Amniotic stem cell (primary cell): Measurements from ENCODE around the gene ZNF865.

Experiments
- DNase-seq: peaks from one replicate; lab custom pipeline; 2025; lab: John Stamatoyannopoulos, UW

The ZNF865 gene

DNA sequence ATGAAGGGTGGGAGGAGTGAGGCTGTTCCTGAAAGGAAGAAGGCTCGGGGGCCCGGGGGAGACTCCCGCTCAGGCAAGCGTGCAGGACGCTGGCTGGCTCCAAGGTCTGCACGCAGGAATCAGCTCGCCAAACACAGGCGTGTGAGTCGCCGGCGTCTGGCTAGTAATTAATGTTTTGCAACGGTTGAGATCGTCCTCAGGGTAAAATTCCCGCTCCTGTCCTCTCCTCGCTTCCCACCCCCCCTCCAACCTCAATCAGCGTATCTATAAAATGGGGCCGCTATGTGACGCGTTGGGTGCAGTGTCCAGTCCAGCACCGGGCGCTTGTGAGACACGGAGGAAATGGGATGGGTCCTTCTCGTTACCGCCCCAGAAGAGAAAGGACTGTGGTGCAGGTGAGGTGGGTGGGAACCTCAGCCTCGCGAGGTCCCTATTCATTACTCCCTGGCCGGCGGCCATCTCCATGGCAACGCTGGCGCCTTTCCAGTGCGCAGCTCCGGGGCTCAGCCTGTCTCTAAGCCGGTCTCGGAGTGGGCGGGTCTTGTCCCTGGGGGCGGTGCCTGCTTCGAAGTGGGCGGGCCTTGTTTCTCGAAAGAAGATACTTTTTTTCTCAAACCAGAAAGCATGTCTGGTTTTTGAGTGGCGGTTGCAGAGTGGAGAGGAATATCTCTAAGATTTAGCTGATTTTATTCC lies 18.3 kb upstream of the ZNF865 start:
- DNase-seq, result peak; percentile 77

DNA sequence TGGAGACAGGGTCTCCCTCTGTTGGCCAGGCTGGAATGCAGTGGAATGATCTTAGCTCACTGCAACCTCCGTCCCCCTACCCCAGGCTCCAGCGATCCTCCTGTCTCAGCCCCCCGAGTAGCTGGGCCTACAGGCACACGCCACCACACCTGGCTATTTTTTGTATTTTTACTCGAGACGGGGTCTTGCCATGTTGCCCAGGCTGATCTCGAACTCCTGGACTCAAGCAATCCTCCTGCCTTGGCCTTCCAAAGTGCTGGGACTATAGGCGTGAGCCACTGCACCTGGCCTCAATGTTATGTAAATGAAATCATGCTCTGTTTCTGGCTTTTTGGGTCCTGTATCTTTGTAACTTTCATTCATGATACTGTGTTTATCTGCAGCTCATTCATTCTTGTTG lies 16.7 kb upstream of the ZNF865 start:
- DNase-seq, result no peak

DNA sequence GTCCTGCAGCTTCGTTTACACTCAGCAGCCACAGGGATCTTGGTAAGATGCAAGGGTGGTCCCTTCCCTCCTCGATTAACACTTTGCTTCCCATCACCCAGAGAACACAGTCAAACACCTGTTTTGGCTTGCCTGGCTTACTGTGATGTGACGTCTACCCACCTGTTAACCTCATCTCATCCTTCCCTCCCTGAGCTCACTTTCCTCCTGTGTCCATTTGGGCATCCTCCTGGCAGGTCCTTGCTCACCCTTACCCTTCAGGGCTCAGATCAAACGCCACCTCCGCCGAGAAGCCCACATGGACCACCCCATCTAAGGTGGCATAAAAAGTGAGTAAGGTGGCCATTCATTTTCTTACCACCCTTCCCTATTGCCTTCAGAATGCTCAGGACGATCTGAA lies 15.3 kb upstream of the ZNF865 start:
- no peak for DNase-seq

DNA sequence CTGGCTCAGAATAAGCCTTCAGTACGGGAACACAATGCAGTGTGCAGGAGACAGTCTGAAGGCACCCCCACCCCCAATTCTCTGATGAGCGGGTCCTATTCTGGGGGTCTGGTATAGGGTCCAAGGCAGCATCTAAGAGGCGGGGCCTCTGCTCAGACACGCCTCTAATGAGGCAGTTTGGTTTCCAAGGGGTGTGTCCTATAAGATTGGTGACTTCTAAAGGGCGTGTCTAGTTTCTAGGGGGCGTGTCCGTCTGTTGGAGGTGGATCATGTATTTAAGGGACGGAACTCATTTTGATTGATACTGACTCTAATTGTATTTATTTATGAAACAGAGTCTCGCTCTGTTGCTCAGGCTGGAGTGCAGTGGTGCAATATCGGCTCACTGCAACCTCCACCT lies 14.8 kb upstream of the ZNF865 start:
- DNase-seq, result no peak

DNA sequence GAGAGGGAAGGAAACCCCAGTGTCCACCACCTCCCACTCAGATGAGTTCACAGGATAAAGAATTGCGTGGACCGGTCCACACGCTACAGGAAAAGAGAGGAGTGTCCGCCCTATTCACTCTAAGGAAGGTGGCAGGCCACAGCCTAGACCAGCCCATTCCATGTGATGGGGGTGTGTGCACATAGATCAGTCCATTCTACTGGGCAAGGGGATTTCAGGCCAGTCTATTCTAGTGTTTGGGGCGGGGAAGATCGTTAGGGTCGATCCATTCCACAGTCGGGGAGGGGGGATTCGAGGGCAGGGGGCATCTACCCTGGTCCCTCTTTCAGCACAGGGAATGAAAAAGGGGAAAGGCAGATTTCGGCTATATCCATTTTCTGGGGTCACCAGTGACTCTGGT lies 13.9 kb upstream of the ZNF865 start:
- no peak for DNase-seq

DNA sequence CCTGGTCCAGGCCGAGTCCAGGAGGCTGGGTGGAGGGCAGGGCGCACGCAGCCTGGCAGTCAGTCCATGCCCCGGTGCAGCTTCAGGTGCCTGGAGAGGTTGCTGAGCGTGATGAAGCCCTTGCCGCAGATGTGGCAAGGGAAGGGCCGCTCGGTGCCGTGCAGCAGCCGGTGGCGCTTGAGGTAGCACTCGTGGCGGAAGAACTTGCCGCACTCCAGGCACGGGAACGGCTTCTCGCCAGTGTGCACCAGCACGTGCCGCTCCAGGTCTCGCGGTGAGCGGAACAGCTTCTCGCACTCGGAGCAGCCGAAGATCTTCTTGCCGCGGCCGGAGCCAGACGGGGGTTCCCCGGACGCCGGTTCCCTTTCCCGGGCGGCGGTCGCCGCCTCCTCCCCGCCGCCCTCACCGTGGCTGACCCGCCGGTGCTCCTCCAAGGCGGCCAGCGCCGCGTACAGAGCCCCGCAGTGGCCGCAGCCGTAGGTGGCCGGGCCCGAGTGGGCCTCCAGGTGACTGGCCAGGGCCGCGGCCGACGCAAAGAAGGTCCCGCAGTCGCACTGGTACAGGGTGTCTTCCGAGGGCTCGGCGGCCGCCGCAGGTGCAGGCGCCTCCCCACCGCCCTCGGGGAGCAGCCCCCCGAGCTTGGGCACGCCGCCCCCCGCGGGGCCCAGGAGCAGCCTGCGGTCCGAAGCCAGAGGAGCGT lies 12.9 kb upstream of the ZNF865 start:
- no peak for DNase-seq

DNA sequence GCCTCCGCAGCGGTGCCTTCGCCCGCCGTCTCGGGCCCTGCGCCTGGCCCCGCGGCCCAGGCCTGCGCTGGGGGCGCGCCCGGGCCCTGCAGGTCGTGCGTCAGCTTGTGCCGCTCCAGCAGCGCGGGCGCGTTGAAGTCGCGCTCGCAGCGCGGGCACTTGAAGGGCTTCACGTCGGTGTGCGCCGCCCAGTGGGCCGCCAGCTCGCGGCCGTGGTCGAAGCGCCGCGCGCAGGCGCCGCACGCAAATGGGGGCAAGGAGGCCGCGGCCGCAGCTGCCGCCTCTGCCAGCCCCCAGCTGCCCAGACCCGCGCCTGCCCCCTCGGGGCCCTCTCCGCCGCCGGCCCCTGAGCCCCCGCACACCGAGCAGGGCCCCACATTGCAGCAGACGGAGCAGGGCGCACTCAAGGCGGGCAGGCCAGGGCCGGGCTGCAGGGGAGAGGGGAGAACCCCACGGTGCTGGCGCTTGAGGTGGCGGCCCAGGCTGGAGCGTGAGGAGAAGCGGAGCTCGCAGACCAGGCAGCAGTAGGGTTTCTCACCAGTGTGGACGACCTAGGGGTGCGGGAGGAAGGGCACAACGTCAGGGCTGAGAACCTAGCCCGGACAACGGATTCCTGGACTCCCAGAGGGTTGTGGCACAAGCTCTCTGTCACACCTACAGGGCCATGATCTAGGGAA lies 12.2 kb upstream of the ZNF865 start:
- no peak for DNase-seq

DNA sequence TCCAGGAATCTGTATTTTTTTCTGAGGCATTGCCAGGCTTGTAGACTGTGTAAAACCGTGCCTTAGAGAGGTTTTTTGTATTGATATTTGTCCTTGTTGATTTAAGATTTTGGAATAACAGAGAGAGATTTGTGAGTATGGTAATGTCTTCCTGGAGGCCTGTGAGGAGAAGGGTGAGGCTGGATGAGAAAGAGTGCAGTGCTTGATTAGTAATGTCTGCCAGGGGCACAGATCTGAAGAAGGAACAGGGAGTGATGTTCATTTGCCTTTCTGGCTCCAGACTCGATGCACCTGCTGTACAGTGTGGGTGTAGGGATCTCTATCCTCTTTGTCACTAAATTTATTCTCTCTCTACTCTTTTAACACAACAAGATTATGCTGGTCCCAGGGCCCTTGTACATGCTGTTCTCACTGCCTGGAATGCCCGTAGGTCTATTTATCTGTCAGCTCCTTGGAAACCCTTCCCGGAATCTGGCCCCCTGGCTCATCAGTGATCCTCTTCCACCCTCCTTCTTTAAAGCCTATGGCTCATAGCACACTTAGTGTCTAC lies 10.4 kb upstream of the ZNF865 start:
- DNase-seq, result no peak

DNA sequence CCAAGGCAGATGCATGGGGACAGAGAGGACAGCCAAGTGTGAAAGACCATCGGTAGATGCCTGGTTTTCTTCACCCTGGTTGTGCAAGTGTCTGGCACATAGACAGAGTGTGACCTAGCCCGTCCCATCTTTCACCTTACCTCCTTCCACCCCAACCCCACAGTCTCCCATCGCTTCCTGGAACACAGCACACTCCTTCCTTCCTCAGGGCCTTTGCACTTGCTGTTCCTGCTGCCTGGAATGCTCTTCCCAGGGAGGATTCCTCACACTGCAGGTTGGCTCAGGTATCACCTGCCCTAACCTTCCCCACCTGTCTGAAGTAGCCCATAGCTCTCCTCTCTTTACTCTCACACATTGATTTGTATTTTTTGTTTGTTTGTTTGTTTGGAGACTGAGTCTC lies 9.1 kb upstream of the ZNF865 start:
- no peak for DNase-seq

DNA sequence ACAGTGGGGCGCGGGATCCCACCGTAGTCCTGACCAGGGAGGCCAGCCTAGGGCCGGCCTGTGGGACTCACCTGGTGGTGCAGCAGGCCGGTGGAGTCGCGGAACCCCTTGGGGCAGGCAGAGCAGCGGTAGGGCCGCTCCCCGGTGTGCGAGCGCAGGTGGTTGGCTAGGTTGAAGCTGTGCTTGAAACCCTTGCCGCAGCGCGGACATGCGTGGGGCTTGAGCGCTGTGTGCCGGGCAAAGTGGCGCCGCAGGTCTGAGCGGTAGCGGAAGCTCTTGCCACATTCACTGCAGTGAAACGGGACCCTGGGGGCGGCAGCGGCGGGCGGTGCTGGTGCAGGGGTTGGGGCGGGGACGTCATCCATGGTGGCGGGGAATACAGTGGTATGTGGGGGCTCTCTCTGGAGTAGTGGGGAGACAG lies 7.9 kb upstream of the ZNF865 start:
- DNase-seq, result no peak

DNA sequence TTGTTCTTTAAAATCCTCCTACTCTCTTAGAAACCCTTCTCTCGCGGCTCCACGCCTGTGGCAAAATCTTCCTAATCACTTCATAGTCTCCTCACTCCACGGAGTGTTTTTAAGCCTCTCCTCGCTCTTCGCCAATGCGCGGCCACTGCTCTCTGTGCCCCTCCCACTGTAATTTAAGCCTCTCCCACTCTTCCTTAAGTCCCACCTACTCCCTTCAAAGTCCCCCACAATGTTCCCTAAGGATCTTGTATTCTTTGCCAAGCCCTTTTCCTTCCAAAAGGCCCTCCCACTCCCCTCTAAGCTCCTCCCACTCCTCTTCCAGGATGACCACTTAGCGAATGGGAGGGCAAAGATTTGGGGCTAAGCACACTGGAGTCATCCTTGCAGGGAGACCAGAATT lies 7.4 kb upstream of the ZNF865 start:
- no peak for DNase-seq

DNA sequence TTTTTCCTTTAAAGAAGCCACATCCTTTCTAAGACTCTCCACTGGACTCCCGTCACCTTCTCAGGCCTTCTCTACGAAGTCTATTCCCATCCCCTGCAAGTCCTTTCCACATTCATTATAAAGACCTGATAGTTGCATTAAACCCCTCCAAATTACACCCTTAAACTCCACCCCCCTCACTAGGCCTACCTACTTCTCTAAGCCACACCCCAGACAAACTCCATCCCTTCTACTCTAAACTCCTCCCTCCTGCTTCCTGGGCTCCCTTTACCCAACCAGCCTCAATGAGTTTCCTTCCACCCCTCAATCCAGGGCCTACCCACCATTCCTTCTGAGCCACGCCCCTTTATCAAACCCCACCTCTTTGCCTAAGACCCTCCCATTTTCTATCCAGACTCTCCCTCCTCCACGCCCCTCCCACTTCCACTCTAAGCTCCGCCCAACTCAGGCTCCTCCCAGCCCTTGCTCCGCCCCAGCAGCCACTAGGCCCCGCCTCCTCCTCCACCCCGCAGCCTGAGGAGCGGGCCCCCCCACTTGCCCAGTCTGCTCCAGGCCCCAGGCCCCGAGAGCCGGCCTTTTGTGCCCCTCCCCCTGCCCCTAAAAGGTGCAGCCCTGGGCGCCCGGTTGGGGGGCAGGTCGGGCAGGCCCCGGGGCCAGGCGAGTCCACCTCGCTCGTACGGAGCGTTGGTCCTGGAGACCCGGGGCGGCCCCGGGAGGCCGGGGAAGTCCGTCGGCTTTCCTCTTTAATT lies 6.6 kb upstream of the ZNF865 start:
- DNase-seq, result peak; percentile 81

DNA sequence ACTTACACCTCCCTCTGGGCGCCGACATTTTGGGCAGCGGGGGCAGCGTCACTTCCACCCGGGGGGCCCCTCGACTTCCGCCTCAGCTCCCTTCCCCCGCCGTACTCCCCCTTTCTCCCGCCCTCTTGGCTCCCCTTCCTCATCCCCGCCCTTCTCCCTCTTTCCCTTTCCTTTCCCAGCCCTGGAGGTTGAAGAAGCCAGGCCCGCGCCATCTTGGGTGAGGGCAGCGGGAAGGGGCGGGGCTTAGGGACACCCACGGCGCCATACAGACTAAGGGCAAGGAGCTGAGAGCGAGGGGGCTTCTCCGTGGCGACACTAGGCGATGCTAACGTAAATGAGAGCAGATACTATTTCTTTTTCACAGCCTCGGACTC lies 6.0 kb upstream of the ZNF865 start, which contains the start of gene FIZ1:
Gene FIZ1, minus strand, starts transcription at position 50 of the 374 bp plus-strand sequence. CDS start 1,652 bp downstream, outside the sequence.
- DNase-seq, result peak; percentile 96

DNA sequence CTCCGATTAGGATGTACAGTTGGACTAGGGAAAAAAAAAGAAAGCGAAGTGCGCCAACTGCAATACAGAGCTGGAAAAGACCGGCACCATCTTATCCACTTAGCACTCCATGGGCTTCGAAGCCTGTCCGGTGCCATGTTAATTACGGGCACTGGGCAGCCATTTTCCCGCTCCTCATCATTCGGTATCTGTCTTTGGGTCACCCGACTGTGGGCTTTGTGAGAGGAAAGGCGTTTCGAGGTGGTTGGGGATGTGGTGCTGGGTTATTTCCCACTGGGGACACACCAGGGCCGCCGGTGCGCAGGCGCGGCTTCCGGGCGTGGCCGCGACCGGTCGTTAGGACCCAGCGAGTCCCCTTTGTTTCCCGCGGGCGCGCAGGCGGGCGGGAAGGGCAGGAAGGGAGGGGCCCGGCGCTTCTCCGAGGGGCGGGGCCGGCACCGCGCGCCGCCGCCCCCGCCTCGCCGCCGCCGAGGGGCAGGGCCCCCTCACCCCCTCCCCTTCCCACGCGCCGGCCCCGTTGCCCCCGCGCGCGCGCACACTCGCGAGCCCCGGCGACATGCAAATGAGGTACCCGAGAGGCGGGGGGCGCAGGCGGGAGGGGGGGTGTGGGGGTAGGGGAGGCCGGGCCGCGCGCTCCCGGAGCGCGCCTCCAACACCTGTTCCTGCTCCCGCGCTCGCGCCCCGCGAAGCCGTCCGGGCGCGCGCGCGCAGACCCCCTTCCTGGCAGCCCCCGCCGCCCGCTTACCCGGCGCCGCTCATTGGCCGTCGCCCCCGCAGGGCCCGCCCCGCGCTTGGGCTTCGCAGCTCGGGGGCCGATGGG lies 5.4 kb upstream of the ZNF865 start, which contains the start of gene ZNF524:
Gene ZNF524, plus strand, starts transcription at position 447 of the 820 bp plus-strand sequence. CDS start 1,825 bp downstream, outside the sequence.
- peak; percentile 82 for DNase-seq

DNA sequence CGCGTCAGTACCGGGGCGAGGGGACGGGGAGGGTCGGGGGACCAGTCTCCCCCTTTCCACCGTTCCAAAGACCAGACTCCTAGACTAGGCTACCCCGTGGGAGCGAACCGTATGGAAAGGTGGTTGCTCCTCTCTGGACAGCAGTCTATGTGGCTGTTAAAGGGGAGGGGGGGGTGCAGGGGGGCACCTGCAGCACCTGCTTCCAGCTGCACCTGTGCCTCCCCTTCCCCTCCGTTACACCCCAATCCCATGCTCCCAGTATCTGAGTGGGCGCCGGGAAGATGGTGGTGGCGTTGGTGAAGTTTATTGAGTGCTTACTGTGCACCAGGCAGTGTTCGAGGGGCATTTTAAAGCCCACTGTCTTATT lies 4.8 kb upstream of the ZNF865 start:
- no peak for DNase-seq

DNA sequence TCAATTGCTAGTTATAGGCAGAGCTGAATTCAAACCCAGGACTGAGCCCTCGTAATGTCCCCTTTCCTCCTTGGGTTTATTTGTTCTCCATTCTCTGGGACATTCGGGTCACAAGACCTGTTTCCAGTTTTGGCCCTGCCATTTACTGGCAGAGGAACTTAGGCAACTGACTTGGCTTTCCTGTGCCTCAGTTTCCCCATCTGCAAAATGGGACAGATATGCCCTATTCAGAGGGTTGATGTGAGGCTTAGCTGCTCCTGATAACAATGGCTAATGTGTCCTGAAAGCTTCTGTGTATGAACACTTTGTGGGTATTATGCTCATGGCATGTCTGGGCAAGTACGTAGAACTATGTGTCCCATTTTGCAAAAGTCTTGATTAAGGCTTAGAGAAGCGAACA lies 4.4 kb upstream of the ZNF865 start:
- no peak for DNase-seq

DNA sequence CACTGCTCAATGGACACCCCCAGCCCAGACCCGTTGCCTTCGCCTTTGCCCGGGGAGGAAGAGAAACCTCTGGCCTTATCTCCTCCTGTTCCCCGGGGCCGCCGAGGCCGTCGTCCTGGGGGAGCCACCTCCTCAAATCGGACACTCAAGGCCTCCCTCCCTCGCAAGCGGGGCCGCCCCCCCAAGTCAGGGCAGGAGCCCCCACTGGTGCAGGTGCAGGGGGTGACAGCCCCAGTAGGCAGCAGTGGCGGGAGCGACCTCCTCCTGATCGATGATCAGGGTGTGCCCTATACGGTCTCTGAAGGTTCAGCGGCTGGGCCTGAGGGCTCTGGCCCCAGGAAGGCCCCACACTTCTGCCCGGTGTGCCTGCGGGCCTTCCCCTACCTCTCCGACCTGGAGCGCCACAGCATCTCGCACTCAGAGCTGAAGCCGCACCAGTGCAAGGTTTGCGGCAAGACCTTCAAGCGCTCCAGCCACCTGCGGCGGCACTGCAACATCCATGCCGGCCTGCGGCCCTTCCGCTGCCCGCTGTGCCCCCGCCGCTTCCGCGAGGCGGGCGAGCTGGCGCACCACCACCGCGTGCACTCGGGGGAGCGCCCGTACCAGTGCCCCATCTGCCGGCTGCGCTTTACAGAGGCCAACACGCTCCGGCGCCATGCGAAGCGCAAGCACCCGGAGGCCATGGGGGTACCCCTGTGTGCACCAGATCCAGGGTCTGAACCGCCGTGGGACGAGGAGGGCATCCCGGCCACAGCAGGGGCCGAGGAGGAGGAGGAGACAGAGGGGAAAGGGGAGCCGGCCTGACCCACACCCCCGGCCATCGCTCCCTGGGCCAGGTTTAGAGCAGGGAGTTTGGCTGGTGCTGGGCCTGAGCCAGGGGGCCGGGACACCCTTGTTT lies 3.1 kb upstream of the ZNF865 start:
- DNase-seq, result no peak

DNA sequence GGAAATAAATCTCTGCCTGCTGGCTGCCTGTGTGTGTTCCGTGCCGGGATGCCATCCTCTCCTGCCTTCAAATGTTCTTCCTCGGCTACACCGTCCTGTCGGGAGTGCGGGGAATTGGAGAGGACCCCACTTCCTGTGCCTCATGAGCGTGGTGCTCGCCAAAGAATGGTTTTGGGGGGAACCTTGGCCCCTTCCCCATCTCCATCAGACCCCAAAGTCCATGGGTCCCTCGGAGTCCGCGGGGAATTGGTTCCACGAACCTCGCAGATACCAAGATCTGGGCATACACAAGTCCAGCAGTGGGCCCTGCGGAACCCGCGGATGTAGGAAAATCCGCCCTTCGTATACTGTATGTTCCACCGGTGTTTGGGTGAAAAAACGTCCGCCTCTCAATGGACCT lies 2.3 kb upstream of the ZNF865 start:
- DNase-seq, result no peak

DNA sequence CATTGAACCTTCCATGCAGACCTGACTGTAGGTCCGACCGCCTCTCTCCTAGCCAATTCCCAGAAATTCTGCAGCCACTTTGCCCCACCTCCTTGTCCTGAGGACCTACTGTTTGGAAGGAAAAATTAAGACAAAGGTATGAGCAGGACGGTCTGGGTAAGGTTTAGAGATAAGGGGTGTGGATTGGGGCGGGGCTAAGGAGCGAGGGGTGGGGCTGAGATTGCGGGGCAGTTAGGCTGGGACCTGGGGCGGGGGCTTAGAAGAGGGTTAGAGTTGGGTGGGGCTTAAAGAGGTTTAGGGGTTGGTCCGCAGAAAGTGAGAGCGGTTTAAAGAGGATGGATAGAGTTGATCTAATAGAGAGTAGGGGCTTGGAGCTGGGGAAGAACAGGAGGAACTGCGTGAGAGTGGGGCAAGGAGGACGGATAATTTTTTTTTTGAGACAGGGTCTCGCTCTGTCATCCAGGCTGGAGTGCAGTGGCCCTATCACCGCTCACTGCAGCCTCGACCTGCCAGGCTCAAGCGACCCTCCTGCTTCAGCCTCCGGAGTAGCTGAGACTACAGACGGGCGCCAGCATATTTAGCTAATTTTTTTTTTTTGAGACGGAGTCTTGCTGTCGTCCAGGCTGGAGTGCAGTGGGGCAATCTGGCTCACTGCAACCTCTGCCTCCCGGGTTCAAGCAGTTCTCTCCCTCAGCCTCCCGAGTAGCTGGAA lies 1.7 kb upstream of the ZNF865 start:
- DNase-seq, result no peak
